NB4 (cell line): ENCODE data around the gene PIEZO2.
"Not testable (repeated sequence)": the region's sequence is repeated elsewhere in the genome, so short reads cannot be mapped to it uniquely, and the experiment has no call there.

ENCODE experiments used
- DNase-seq: peaks from one replicate; pipeline ENCODE4 v3.0.0; 2010; ENCODE audit warnings: low read depth
- H3K4me3 ChIP-seq: one replicate; pipeline ENCODE4 v1.5.1; 2011; ENCODE audit warnings: mild to moderate bottlenecking, low read depth, low read length, moderate library complexity
- CTCF ChIP-seq: IDR thresholded peaks from one replicate; pipeline ENCODE4 v1.5.1; 2012; ENCODE audit warnings: low read depth, low read length
- MAX ChIP-seq: IDR thresholded peaks from 2 replicates; pipeline ENCODE4 v1.6.1; 2011; ENCODE audit warnings: low read depth, low read length
- MYC ChIP-seq: IDR thresholded peaks from 2 replicates; pipeline ENCODE4 v1.6.1; 2011; ENCODE audit warnings: low read depth, low read length
- POLR2A ChIP-seq: IDR thresholded peaks from 2 replicates; pipeline ENCODE4 v1.6.1; 2011; ENCODE audit warnings: mild to moderate bottlenecking; ENCODE audit not compliant: insufficient read length; ENCODE audit errors: extremely low read depth

PIEZO2 gene

GRCh38 chr18:11149441-11150270, at the start of gene PIEZO2:
PIEZO2 (minus strand) TSS chr18:11149569; CDS start chr18:11148588, 981 bp downstream.
- no peak for DNase-seq
- H3K4me3 ChIP-seq, result no peak within 1 kb of the TSS
- TF ChIP-seq CTCF (no peak), MAX (no peak), MYC (no peak), POLR2A (no peak)

GRCh38 chr18:11183637-11184036, 34.3 kb upstream of the PIEZO2 start:
- DNase-seq, result no peak
- H3K4me3 ChIP-seq, result no peak overlapping the region
- TF ChIP-seq MYC, result no peak
- no peak for TF ChIP-seq POLR2A
- no peak for TF ChIP-seq CTCF
- no peak for TF ChIP-seq MAX

GRCh38 chr18:11181629-11182028, 32.3 kb upstream of the PIEZO2 start:
- not testable (repeated sequence) for H3K4me3 ChIP-seq, DNase-seq

GRCh38 chr18:11179959-11180519, 30.7 kb upstream of the PIEZO2 start:
- H3K4me3 ChIP-seq, result no peak overlapping the region
- peak; percentile 3 for DNase-seq
- TF ChIP-seq POLR2A (no peak), MYC (no peak), MAX (no peak), CTCF (no peak)

GRCh38 chr18:11178951-11179549, 29.7 kb upstream of the PIEZO2 start:
- TF ChIP-seq MAX (peak; percentile 71), CTCF (no peak)
- peak; percentile 77 for DNase-seq
- H3K4me3 ChIP-seq, result no peak overlapping the region

GRCh38 chr18:11177382-11177781, 28.0 kb upstream of the PIEZO2 start:
- TF ChIP-seq MYC (no peak), CTCF (no peak), MAX (no peak), POLR2A (no peak)
- no peak overlapping the region for H3K4me3 ChIP-seq
- peak; percentile 6 for DNase-seq
